Measurements from ENCODE around the gene MUC13. TPM values are rescaled to one million over a fixed set of nuclear protein-coding genes. Genes with fewer than 3 reads are reported as not detected.

Gene MUC13
- total RNA-seq, 1 experiment from 2014 or later: 0.22 TPM

- no peak for TF ChIP-seq ERG (CRISPR knock-in tag; IDR thresholded peaks at IDR 0.05)
These were observed 38.7 kb upstream of the MUC13 start (continued) for GRCh38 chr3:124973290-124973689.

GRCh38 chr3:124972457-124972856 lies 37.9 kb upstream of the MUC13 start:
- ChIA-PET CTCF (no interaction called here), POLR2A (no interaction called here)
- DNase-seq (ENCODE audit: low spot score) (no peak), ATAC-seq (no peak)
- Mint-ChIP-seq H3K4me3 (no peak overlapping the region), H3K27ac (no peak overlapping the region), H3K4me1 (no peaks in the 10 kb centered on the region), H3K9me3 (peaks cover 10% of the 10 kb centered on the region), H3K36me3 (peaks cover 8% of the 10 kb centered on the region), H3K27me3 (ENCODE audit: low read depth) (no peaks in the 10 kb centered on the region)
- TF ChIP-seq KAT7 (CRISPR knock-in tag; IDR thresholded peaks at IDR 0.05; ENCODE audit: borderline replicate concordance): no peak
- TF ChIP-seq SMAD3 (CRISPR knock-in tag; IDR thresholded peaks at IDR 0.05; ENCODE audit: borderline replicate concordance): no peak
- no peak for TF ChIP-seq ZMAT4 (CRISPR knock-in tag; IDR thresholded peaks at IDR 0.05)
- TF ChIP-seq RELA (CRISPR knock-in tag; IDR thresholded peaks at IDR 0.05; ENCODE audit: borderline replicate concordance): no peak
- TF ChIP-seq ZNF423 (CRISPR knock-in tag; IDR thresholded peaks at IDR 0.05): no peak
- TF ChIP-seq ATF1 (CRISPR knock-in tag; IDR thresholded peaks at IDR 0.05): no peak
- no peak for TF ChIP-seq IRF2 (CRISPR knock-in tag; IDR thresholded peaks at IDR 0.05; ENCODE audit: borderline replicate concordance, low read depth)
- no peak for TF ChIP-seq FOXP1 (CRISPR knock-in tag; IDR thresholded peaks at IDR 0.05; ENCODE audit: borderline replicate concordance)
- no peak for TF ChIP-seq ZNF512 (CRISPR knock-in tag; IDR thresholded peaks at IDR 0.05; ENCODE audit: borderline replicate concordance)
- no peak for TF ChIP-seq ESRRA (CRISPR knock-in tag; IDR thresholded peaks at IDR 0.05; ENCODE audit: borderline replicate concordance)
- TF ChIP-seq ZNF425 (CRISPR knock-in tag; conservative IDR thresholded peaks at IDR 0.05): no peak
- TF ChIP-seq TEAD1 (CRISPR knock-in tag; IDR thresholded peaks at IDR 0.05): no peak
- TF ChIP-seq TP53 (CRISPR knock-in tag; IDR thresholded peaks at IDR 0.05): no peak
- TF ChIP-seq JAZF1 (CRISPR knock-in tag; IDR thresholded peaks at IDR 0.05): no peak
- no peak for TF ChIP-seq CBFB (CRISPR knock-in tag; IDR thresholded peaks at IDR 0.05; ENCODE audit: low read depth)

- ATAC-seq: no peak
- TF ChIP-seq NR1H2 (CRISPR knock-in tag; IDR thresholded peaks at IDR 0.05) (no peak), ATF6 (CRISPR knock-in tag; IDR thresholded peaks at IDR 0.05) (no peak), CREM (CRISPR knock-in tag; IDR thresholded peaks at IDR 0.05) (no peak), E2F4 (CRISPR knock-in tag; IDR thresholded peaks at IDR 0.05; ENCODE audit: borderline replicate concordance, low read depth) (no peak), KAT7 (CRISPR knock-in tag; IDR thresholded peaks at IDR 0.05; ENCODE audit: borderline replicate concordance) (no peak), ZNF219 (CRISPR knock-in tag; IDR thresholded peaks at IDR 0.05; ENCODE audit: borderline replicate concordance) (no peak), ZNF512 (CRISPR knock-in tag; IDR thresholded peaks at IDR 0.05; ENCODE audit: borderline replicate concordance) (no peak), TEAD4 (CRISPR knock-in tag; IDR thresholded peaks at IDR 0.05) (no peak)
These were observed 35.6 kb upstream of the MUC13 start for GRCh38 chr3:124969963-124970722.

More at GRCh38 chr3:124969963-124970722, 35.6 kb upstream of the MUC13 start:
- no peaks in the 10 kb centered on the region for H3K9me3 Mint-ChIP-seq
- H3K27ac Mint-ChIP-seq: no peak overlapping the region
- CTCF ChIA-PET: no interaction called here
- no peak overlapping the region for H3K4me3 Mint-ChIP-seq
- POLR2A ChIA-PET: no interaction called here
- no peaks in the 10 kb centered on the region; the same call in 1 of the 2 replicates for H3K36me3 Mint-ChIP-seq
- H3K27me3 Mint-ChIP-seq (ENCODE audit: low read depth): no peaks in the 10 kb centered on the region
- H3K4me1 Mint-ChIP-seq: no peaks in the 10 kb centered on the region
- DNase-seq (ENCODE audit: low spot score): no peak

All from WTC11 (cell line).